Measurements from ENCODE around the gene UNC5C.
"Not testable (repeated sequence)": the region's sequence is repeated elsewhere in the genome, so short reads cannot be mapped to it uniquely, and the experiment has no call there.

The UNC5C gene

GRCh38 chr4:95180531-95181242, 368.1 kb downstream of the UNC5C start:
- H3K4me1 ChIP-seq (ENCODE audit: insufficient read depth, low read length): peaks cover 11% of the 10 kb centered on the region
- H3K36me3 ChIP-seq (ENCODE audit: insufficient read depth, low read length): no peaks in the 10 kb centered on the region
- H3K9me3 ChIP-seq (ENCODE audit: control insufficient read depth, insufficient read depth, low read length): peaks cover 6% of the 10 kb centered on the region
- H3K9ac ChIP-seq (ENCODE audit: low read depth, low read length): no peak overlapping the region

GRCh38 chr4:95178938-95179337, 369.8 kb downstream of the UNC5C start:
- Histone ChIP-seq H3K9ac (ENCODE audit: low read depth, low read length) (no peak overlapping the region), H3K9me3 (ENCODE audit: control insufficient read depth, insufficient read depth, low read length) (peaks cover 6% of the 10 kb centered on the region), H3K36me3 (ENCODE audit: insufficient read depth, low read length) (no peaks in the 10 kb centered on the region), H3K4me1 (ENCODE audit: insufficient read depth, low read length) (peaks cover 11% of the 10 kb centered on the region)

GRCh38 chr4:95171377-95171776, 377.4 kb downstream of the UNC5C start:
- not testable (repeated sequence) for H3K9ac ChIP-seq (ENCODE audit: low read depth, low read length); H3K9me3 ChIP-seq (ENCODE audit: control insufficient read depth, insufficient read depth, low read length); H3K4me1 ChIP-seq (ENCODE audit: insufficient read depth, low read length); H3K36me3 ChIP-seq (ENCODE audit: insufficient read depth, low read length)

GRCh38 chr4:95170176-95170575, 378.6 kb downstream of the UNC5C start:
- H3K9me3 ChIP-seq (ENCODE audit: control insufficient read depth, insufficient read depth, low read length): no peaks in the 10 kb centered on the region
- H3K9ac ChIP-seq (ENCODE audit: low read depth, low read length): no peak overlapping the region
- no peaks in the 10 kb centered on the region; the same call in 1 of the 2 replicates for H3K36me3 ChIP-seq (ENCODE audit: insufficient read depth, low read length)
- H3K4me1 ChIP-seq (ENCODE audit: insufficient read depth, low read length): no peaks in the 10 kb centered on the region

- H3K9ac ChIP-seq (ENCODE audit: low read depth, low read length): no peak overlapping the region
- H3K9me3 ChIP-seq (ENCODE audit: control insufficient read depth, insufficient read depth, low read length): no peaks in the 10 kb centered on the region
- H3K36me3 ChIP-seq (ENCODE audit: insufficient read depth, low read length): no peaks in the 10 kb centered on the region; the same call in 1 of the 2 replicates
- no peaks in the 10 kb centered on the region for H3K4me1 ChIP-seq (ENCODE audit: insufficient read depth, low read length)
These were observed 381.0 kb downstream of the UNC5C start for GRCh38 chr4:95167805-95168204.

GRCh38 chr4:95165926-95166524, 382.7 kb downstream of the UNC5C start:
- no peaks in the 10 kb centered on the region for H3K9me3 ChIP-seq (ENCODE audit: control insufficient read depth, insufficient read depth, low read length)
- no peak overlapping the region for H3K9ac ChIP-seq (ENCODE audit: low read depth, low read length)
- H3K4me1 ChIP-seq (ENCODE audit: insufficient read depth, low read length): no peaks in the 10 kb centered on the region
- no peaks in the 10 kb centered on the region; the same call in 1 of the 2 replicates for H3K36me3 ChIP-seq (ENCODE audit: insufficient read depth, low read length)

- no peak overlapping the region for H3K9ac ChIP-seq (ENCODE audit: low read depth, low read length)
- peaks cover 9% of the 10 kb centered on the region for H3K4me1 ChIP-seq (ENCODE audit: insufficient read depth, low read length)
- no peaks in the 10 kb centered on the region for H3K9me3 ChIP-seq (ENCODE audit: control insufficient read depth, insufficient read depth, low read length)
- H3K36me3 ChIP-seq (ENCODE audit: insufficient read depth, low read length): no peaks in the 10 kb centered on the region; the same call in 1 of the 2 replicates
These were observed 385.9 kb downstream of the UNC5C start for GRCh38 chr4:95162867-95163266.

GRCh38 chr4:95161781-95162469, 386.8 kb downstream of the UNC5C start:
- Histone ChIP-seq H3K36me3 (ENCODE audit: insufficient read depth, low read length) (no peaks in the 10 kb centered on the region), H3K9me3 (ENCODE audit: control insufficient read depth, insufficient read depth, low read length) (no peaks in the 10 kb centered on the region), H3K9ac (ENCODE audit: low read depth, low read length) (no peak overlapping the region), H3K4me1 (ENCODE audit: insufficient read depth, low read length) (peaks cover 9% of the 10 kb centered on the region)

GRCh38 chr4:95159384-95159783, 389.4 kb downstream of the UNC5C start:
- H3K9me3 ChIP-seq (ENCODE audit: control insufficient read depth, insufficient read depth, low read length): no peaks in the 10 kb centered on the region
- peaks cover 13% of the 10 kb centered on the region for H3K4me1 ChIP-seq (ENCODE audit: insufficient read depth, low read length)
- H3K9ac ChIP-seq (ENCODE audit: low read depth, low read length): no peak overlapping the region
- H3K36me3 ChIP-seq (ENCODE audit: insufficient read depth, low read length): no peaks in the 10 kb centered on the region

- Histone ChIP-seq H3K36me3 (ENCODE audit: insufficient read depth, low read length) (no peaks in the 10 kb centered on the region), H3K9ac (ENCODE audit: low read depth, low read length) (no peak overlapping the region), H3K4me1 (ENCODE audit: insufficient read depth, low read length) (peaks cover 13% of the 10 kb centered on the region), H3K9me3 (ENCODE audit: control insufficient read depth, insufficient read depth, low read length) (no peaks in the 10 kb centered on the region)
These were observed 390.1 kb downstream of the UNC5C start for GRCh38 chr4:95158626-95159025.

GRCh38 chr4:95158045-95158444, 390.7 kb downstream of the UNC5C start:
- Histone ChIP-seq H3K36me3 (ENCODE audit: insufficient read depth, low read length) (no peaks in the 10 kb centered on the region), H3K9ac (ENCODE audit: low read depth, low read length) (no peak overlapping the region), H3K4me1 (ENCODE audit: insufficient read depth, low read length) (peaks cover 13% of the 10 kb centered on the region), H3K9me3 (ENCODE audit: control insufficient read depth, insufficient read depth, low read length) (no peaks in the 10 kb centered on the region)

GRCh38 chr4:95157596-95157995, 391.2 kb downstream of the UNC5C start:
- peaks cover 13% of the 10 kb centered on the region for H3K4me1 ChIP-seq (ENCODE audit: insufficient read depth, low read length)
- no peaks in the 10 kb centered on the region for H3K36me3 ChIP-seq (ENCODE audit: insufficient read depth, low read length)
- no peak overlapping the region for H3K9ac ChIP-seq (ENCODE audit: low read depth, low read length)
- H3K9me3 ChIP-seq (ENCODE audit: control insufficient read depth, insufficient read depth, low read length): no peaks in the 10 kb centered on the region

GRCh38 chr4:95156452-95156765, 392.4 kb downstream of the UNC5C start:
- no peak overlapping the region for H3K9ac ChIP-seq (ENCODE audit: low read depth, low read length)

GRCh38 chr4:95155759-95156451, 392.9 kb downstream of the UNC5C start:
- H3K4me1 ChIP-seq (ENCODE audit: insufficient read depth, low read length): peaks cover 13% of the 10 kb centered on the region
- H3K9me3 ChIP-seq (ENCODE audit: control insufficient read depth, insufficient read depth, low read length): no peaks in the 10 kb centered on the region
- no peak overlapping the region for H3K9ac ChIP-seq (ENCODE audit: low read depth, low read length)
- no peaks in the 10 kb centered on the region for H3K36me3 ChIP-seq (ENCODE audit: insufficient read depth, low read length)

More at GRCh38 chr4:95156452-95156765, 392.4 kb downstream of the UNC5C start:
- no peaks in the 10 kb centered on the region for H3K36me3 ChIP-seq (ENCODE audit: insufficient read depth, low read length)
- no peaks in the 10 kb centered on the region for H3K9me3 ChIP-seq (ENCODE audit: control insufficient read depth, insufficient read depth, low read length)
- H3K4me1 ChIP-seq (ENCODE audit: insufficient read depth, low read length): peaks cover 13% of the 10 kb centered on the region

Data from ES-I3 (cell line).